Activated T-helper 2 cell treated with anti-CD3 and anti-CD28 coated beads, Interferon-gamma antibody, Interleukin-2, Interleukin-4, amounts not matched to agents 10 μg/mL and 5 μg/mL and 100 μg/mL, durations not matched to agents 14 hours and 24 hours and 36 hours (primary cell): ENCODE data around the gene GNAL. TPM values are rescaled to one million over a fixed set of nuclear protein-coding genes. Genes with fewer than 3 reads are reported as not detected.

Experiments
- DNase-seq: peaks from one replicate; pipeline ENCODE4 v3.0.0; 2021; ENCODE audit warnings: low spot score
- H3K27ac Mint-ChIP-seq: one replicate; pipeline ENCODE4 v1.8.0; 2021; ENCODE audit warnings: mixed read lengths
- H3K27me3 Mint-ChIP-seq: one replicate; pipeline ENCODE4 v1.8.0; 2021; ENCODE audit warnings: low read depth, mixed read lengths
- H3K36me3 Mint-ChIP-seq: one replicate; pipeline ENCODE4 v1.8.0; 2021; ENCODE audit warnings: low read depth, mixed read lengths
- H3K4me1 Mint-ChIP-seq: one replicate; pipeline ENCODE4 v1.8.0; 2021; ENCODE audit warnings: low read depth, mixed read lengths
- H3K4me3 Mint-ChIP-seq: one replicate; pipeline ENCODE4 v1.8.0; 2021; ENCODE audit warnings: low read depth, mild to moderate bottlenecking, moderate library complexity, mixed read lengths
- H3K9me3 Mint-ChIP-seq: one replicate; pipeline ENCODE4 v1.8.0; 2021; ENCODE audit warnings: mixed read lengths
- intact Hi-C: fragments of 100-400 bp; cut with micrococcal nuclease; formaldehyde crosslinking; loops from one replicate; pipeline ENCODE4 v1.15.1; 2023
- total RNA-seq: library from RNA; stranded (reverse); gene quantifications from 2 replicates; pipeline ENCODE4 v1.2.3, GENCODE V29; 2022

The GNAL gene
- total RNA-seq, 1 donor from 2014 or later = 0.52 TPM

DNA sequence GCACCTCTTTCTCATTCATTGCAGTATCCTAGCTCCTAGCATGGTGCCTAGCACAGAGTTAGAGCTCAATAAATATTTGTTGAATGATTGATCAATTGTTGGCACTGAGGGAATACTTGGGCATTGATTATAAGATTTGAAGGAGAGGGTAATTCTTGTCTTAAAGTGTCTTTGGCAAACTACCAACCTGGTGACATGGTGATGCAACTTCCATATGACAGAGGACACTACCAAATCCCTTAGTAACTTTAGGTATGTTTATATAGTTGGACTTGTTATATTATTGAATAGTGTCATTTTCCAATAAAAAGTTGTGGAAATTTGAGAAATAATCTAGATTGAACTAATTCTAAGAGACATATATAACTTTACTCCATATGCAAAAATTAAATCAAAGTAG, 103.6 kb downstream of the GNAL start:
- intact Hi-C loops = no loop called here
- Mint-ChIP-seq H3K4me1 (no peaks in the 10 kb centered on the region), H3K27ac (no peak overlapping the region), H3K4me3 (no peak overlapping the region), H3K9me3 (no peaks in the 10 kb centered on the region), H3K36me3 (no peaks in the 10 kb centered on the region), H3K27me3 (no peaks in the 10 kb centered on the region)
- no peak for DNase-seq

DNA sequence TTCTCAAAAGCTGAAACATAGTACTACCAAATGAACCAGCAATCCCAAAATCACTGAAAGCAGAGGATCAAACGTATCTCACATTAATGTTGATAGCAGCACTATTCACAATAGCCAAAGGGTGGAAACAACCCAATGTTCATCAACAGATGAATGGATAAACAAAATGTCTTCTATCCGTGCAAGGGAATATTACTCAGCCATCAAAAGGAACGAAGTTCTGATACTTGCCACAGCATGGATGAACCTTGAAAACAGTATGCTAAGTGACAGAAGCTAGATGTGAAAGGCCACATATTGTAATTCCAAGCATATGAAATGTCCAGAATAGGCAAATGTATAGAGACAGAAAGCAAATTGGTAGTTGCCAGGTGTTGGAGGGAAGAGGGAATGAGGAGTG, 105.1 kb downstream of the GNAL start:
- intact Hi-C loops = no loop called here
- peaks cover 2% of the 10 kb centered on the region for H3K27me3 Mint-ChIP-seq
- DNase-seq = no peak
- no peak overlapping the region for H3K27ac Mint-ChIP-seq
- no peak overlapping the region for H3K4me3 Mint-ChIP-seq
- no peaks in the 10 kb centered on the region for H3K4me1 Mint-ChIP-seq
- no peaks in the 10 kb centered on the region for H3K9me3 Mint-ChIP-seq
- no peaks in the 10 kb centered on the region for H3K36me3 Mint-ChIP-seq

DNA sequence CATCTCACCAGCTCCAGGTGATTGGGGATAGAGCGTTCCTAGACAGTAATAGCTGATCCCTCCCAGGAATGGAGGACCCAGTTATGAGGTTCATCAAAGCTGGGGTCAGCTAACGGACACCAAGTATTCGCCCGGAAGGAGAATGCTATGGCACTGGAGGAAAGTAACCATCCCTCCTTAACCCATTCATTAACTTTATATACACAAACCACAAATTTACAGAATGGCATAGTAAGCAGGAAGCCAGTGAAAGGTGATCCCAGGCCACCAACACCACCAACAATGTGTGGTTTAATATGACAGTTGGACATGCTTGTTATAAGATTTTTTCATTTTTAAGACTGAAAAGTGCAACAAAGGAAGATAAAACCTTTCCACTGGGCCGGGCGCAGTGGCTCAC, 106.9 kb downstream of the GNAL start:
- no peaks in the 10 kb centered on the region for H3K4me1 Mint-ChIP-seq
- H3K27me3 Mint-ChIP-seq = peaks cover 4% of the 10 kb centered on the region
- no peak overlapping the region for H3K4me3 Mint-ChIP-seq
- no peak overlapping the region for H3K27ac Mint-ChIP-seq
- DNase-seq = no peak
- no peaks in the 10 kb centered on the region for H3K9me3 Mint-ChIP-seq
- H3K36me3 Mint-ChIP-seq = no peaks in the 10 kb centered on the region
- intact Hi-C loops = no loop called here

DNA sequence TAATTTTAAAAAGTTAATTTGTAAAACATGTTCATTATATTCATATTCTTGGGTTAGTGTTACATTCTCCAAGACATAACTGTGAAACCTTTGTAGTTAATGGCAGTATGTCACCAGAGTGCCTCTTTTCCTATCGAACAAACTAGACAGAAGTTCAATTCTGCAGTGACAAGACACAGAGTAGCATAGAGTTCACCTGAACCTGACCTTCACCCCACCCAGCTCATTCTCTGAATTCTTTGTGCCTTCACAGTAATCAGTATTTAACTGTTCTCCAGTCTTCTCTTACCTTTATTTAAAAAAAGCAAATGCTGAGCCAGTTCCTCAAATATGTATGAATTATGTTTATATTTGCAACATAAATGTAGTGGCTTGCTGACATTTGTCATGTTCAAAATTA, 109.2 kb downstream of the GNAL start:
- Mint-ChIP-seq H3K36me3 (no peaks in the 10 kb centered on the region), H3K27me3 (peaks cover 4% of the 10 kb centered on the region), H3K4me1 (no peaks in the 10 kb centered on the region), H3K4me3 (no peak overlapping the region), H3K9me3 (no peaks in the 10 kb centered on the region), H3K27ac (no peak overlapping the region)
- intact Hi-C loops = no loop called here
- DNase-seq = no peak

DNA sequence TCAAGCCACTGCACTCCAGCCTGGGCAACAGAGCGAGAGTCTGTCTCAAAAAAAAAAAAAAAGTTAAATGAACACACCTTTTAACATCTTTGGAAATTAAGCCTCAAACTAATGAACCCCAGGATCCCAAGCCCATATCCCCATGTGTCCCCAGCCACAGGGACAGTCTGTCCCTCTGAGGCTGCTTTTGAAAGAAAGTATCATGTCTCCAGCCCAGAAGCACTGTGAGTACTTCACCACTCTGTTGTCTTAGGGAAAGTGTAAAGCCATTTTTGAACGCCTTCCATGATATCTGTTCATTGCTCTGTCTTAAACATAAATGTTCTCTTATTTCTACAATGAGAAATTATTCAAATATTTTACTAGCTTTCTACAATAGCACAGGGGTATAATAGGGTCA, 110.0 kb downstream of the GNAL start:
- Mint-ChIP-seq H3K4me3 (no peak overlapping the region), H3K4me1 (no peaks in the 10 kb centered on the region), H3K36me3 (no peaks in the 10 kb centered on the region), H3K27ac (no peak overlapping the region), H3K27me3 (peaks cover 4% of the 10 kb centered on the region), H3K9me3 (no peaks in the 10 kb centered on the region)
- DNase-seq = no peak
- intact Hi-C loops = no loop called here

DNA sequence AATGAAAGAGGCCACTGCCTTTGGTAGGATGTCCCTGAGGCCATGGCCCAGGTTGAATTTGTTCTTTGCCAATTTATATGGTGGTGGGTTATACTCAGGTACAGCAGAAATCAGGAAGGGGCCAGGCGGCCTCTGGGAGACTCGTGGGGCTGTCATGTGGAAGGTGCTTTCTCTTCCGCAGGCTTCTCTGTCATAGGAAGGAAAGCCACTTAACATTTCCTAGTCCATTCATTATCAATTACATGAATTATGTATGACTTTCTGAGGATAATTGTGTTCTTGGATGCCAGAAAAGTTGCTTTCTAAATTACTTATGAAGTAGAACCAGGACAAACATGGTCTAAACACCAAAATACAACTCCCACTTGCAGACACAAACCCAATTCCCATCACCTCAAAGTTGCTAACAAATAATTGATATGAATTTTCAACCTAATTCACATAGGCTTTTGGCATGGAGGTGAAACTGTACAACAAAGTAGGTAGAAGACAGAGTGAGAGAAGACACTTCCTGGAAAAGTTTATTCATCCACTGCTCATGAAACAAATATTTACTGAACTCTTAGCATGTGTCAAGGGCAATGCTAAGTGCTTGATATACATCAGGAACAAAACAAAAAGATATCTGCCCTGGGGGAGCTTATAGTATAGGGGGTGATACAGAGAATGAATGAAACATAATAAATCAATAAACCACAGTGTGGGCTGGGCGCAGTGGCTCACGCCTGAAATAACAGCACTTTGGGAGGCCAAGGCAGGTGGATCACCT, 111.7 kb downstream of the GNAL start:
- Mint-ChIP-seq H3K27ac (no peak overlapping the region), H3K27me3 (peaks cover 6% of the 10 kb centered on the region), H3K4me3 (no peak overlapping the region), H3K4me1 (no peaks in the 10 kb centered on the region), H3K36me3 (no peaks in the 10 kb centered on the region), H3K9me3 (no peaks in the 10 kb centered on the region)
- DNase-seq = no peak
- intact Hi-C loops = no loop called here

DNA sequence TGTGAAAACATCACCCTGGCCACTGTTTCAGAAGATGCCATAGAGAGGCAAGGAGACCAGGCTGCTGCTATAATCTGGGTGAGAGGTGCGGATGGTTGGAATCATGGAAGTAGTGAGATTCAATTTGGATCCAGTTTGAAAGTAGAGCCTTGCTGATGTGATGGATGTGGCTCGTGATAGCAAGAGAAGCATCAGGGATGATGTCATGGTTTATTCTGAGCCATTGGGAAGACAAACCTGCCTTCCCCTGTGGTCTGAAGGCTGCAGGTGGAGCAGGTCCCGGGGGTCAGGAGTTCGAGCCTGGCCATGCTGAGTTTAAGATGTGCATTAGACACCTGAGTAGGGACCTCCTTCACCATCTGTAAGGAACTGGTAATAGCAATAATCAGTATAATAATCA, 112.5 kb downstream of the GNAL start:
- no peaks in the 10 kb centered on the region for H3K36me3 Mint-ChIP-seq
- H3K9me3 Mint-ChIP-seq = no peaks in the 10 kb centered on the region
- no peaks in the 10 kb centered on the region for H3K4me1 Mint-ChIP-seq
- no peak overlapping the region for H3K27ac Mint-ChIP-seq
- intact Hi-C loops = no loop called here
- H3K4me3 Mint-ChIP-seq = no peak overlapping the region
- peaks cover 6% of the 10 kb centered on the region for H3K27me3 Mint-ChIP-seq
- DNase-seq = no peak

DNA sequence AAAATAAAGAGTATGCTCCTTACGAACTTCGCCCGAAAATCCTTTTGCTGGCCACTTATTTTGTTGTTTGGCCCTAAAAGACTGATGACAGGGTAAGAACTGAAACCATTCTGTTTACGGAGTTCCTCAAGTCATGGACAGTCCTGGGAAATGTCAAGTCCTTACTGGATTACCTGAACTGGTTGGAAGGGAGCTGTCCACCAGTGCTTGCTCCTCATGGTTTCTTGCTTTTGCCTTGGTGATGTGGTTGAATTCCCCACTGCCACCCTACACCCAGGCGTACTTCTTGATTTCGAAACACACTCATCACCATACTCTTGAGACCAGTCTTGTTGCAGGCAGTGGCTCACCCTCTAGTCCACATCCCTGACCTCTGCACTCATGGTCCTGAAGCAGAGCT, 113.1 kb downstream of the GNAL start:
- H3K27me3 Mint-ChIP-seq = peaks cover 6% of the 10 kb centered on the region
- no peak for DNase-seq
- H3K36me3 Mint-ChIP-seq = no peaks in the 10 kb centered on the region
- no peaks in the 10 kb centered on the region for H3K9me3 Mint-ChIP-seq
- no peak overlapping the region for H3K27ac Mint-ChIP-seq
- H3K4me1 Mint-ChIP-seq = no peaks in the 10 kb centered on the region
- intact Hi-C loops = no loop called here
- H3K4me3 Mint-ChIP-seq = no peak overlapping the region

DNA sequence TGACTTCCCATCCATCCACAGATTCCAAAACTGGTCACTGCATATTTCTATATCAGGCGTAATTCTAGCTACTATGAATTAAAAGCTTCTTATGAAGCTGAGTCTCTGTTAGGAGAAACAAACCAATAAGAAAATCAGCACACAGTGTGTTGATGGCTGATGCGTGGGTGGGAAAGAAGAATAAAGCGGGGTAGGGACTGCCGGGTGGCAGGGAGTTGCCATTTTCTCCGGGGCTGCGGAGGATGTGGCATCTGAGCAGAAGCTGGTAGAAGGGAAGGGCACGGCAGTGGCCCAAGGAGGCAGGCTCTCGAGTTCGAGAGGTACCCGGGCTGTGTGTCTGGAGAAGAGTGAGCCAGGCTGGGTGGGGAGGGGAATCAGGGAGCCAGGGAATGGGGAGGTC, 113.5 kb downstream of the GNAL start:
- H3K27me3 Mint-ChIP-seq = peaks cover 6% of the 10 kb centered on the region
- no peaks in the 10 kb centered on the region for H3K9me3 Mint-ChIP-seq
- H3K4me1 Mint-ChIP-seq = no peaks in the 10 kb centered on the region
- H3K27ac Mint-ChIP-seq = no peak overlapping the region
- no peaks in the 10 kb centered on the region for H3K36me3 Mint-ChIP-seq
- H3K4me3 Mint-ChIP-seq = no peak overlapping the region
- intact Hi-C loops = no loop called here
- no peak for DNase-seq

DNA sequence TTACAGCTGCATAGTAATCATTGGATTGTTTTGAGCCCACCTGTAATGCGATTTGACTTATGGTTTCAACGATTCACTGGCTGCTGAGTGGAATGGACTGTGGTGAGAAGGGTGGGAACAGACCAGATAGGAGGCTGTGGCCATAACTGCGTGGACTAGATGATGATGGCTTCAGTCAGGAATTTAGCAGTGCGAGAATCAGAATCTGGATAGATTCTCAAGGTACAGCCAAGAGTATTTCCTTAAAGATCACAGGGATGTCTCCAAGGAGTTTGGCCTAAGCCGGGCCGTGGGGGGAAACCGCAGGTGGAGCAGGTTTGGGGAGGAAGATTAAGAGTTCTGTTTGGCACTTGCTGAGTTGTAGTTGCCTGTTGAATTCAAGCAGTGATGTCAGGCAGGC, 118.2 kb downstream of the GNAL start:
- no peaks in the 10 kb centered on the region for H3K9me3 Mint-ChIP-seq
- no peak overlapping the region for H3K4me3 Mint-ChIP-seq
- no peak overlapping the region for H3K27ac Mint-ChIP-seq
- DNase-seq = no peak
- H3K4me1 Mint-ChIP-seq = no peaks in the 10 kb centered on the region
- H3K27me3 Mint-ChIP-seq = peaks cover 2% of the 10 kb centered on the region
- H3K36me3 Mint-ChIP-seq = no peaks in the 10 kb centered on the region
- intact Hi-C loops = no loop called here

DNA sequence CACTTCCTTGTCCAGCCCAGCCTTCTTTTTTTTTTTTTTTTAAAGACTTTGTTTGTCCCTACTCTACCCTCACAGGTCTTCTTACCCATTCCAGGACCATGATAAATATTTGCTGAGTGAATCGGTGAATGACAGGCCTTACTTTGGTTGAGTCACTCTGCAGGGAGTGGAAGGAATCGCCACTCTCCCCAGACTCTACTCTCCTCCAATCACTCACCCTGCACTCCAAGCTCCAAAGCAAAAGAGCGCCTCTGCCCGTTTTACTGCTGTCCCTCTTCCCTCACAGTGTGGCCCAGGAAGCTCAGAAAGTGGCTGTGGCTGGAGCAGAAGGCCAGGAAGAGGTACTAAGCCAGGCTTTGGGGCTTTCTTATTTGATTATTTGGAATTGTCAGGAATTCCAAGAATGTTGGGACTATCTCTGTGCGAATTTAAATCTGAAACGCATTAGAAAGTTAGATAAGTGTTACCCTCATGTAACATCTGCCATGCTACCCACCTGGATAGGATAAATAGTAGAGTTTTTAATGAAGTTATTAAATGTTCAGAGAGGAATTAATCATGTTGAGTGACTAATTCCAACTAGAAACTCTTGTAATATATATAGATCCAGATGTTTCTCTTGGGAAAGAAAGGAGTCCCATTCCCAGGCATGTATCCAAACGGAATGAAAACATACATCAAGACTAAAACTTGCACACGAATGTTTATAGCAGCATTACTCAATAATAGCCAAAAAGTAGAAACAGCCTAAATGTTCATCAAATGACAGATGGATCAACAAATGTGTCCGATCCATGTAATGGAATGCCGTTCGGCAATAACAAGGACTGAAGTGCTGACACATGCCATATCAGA, 119.2 kb downstream of the GNAL start:
- intact Hi-C loops = no loop called here
- H3K36me3 Mint-ChIP-seq = no peaks in the 10 kb centered on the region
- no peak overlapping the region for H3K4me3 Mint-ChIP-seq
- no peaks in the 10 kb centered on the region for H3K9me3 Mint-ChIP-seq
- H3K4me1 Mint-ChIP-seq = no peaks in the 10 kb centered on the region
- peaks cover 2% of the 10 kb centered on the region for H3K27me3 Mint-ChIP-seq
- H3K27ac Mint-ChIP-seq = no peak overlapping the region
- no peak for DNase-seq

DNA sequence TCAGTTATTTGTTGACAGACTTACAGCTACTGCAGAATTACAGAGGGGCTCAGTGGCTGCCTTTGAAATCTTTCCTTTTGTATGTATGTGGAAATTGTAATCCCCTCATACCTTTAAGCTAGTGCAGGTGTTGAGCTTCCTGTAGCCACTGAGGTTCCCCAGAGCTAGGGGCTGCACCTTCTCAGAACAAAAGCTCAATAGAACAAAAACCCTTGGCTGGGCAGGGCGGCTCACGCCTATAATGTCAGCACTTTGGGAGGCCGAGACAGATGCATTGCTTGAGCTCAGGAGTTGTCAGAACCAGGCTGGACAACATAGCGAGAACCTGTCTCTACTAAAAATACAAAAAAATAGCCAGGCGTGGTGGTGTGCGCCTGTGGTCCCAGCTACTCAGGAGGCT, 120.8 kb downstream of the GNAL start:
- Mint-ChIP-seq H3K9me3 (no peaks in the 10 kb centered on the region), H3K36me3 (no peaks in the 10 kb centered on the region), H3K4me1 (no peaks in the 10 kb centered on the region), H3K4me3 (no peak overlapping the region), H3K27me3 (peaks cover 2% of the 10 kb centered on the region), H3K27ac (no peak overlapping the region)
- intact Hi-C loops = no loop called here
- DNase-seq = no peak

DNA sequence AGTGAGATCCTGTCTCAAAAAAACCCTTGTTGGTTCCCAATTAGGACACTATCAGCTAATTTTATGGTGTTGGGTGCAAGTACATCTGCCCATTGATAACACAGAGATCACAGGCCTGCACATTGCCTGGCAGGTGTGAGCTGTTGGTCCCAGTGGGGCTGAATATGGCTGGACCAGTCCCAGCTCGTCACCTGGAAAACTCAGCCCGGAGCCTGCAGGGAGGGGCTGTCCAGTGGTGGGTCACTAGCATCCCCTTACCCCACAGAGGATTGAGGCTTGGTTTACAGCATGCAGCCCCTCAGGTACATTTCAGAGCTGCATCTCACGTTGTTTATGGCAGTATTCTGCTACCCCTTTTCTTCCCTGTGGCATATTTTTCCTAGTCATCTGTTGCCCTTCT, 121.3 kb downstream of the GNAL start:
- Mint-ChIP-seq H3K27ac (no peak overlapping the region), H3K27me3 (no peaks in the 10 kb centered on the region), H3K36me3 (no peaks in the 10 kb centered on the region), H3K4me1 (no peaks in the 10 kb centered on the region), H3K9me3 (no peaks in the 10 kb centered on the region), H3K4me3 (no peak overlapping the region)
- DNase-seq = no peak
- intact Hi-C loops = no loop called here
